OCI-M2 (cell line): ENCODE measurements around the gene PBX1.

ENCODE experiments used
- DNase-seq: peaks from one replicate; lab custom pipeline; 2025; ENCODE audit not compliant: unreplicated experiment; lab: John Stamatoyannopoulos, UW

Gene PBX1

GRCh38 chr1:164801246-164801731 lies 242.3 kb downstream of the PBX1 start:
- no peak for DNase-seq

- no peak for DNase-seq
These were observed 243.0 kb downstream of the PBX1 start for GRCh38 chr1:164801791-164802502.

DNA sequence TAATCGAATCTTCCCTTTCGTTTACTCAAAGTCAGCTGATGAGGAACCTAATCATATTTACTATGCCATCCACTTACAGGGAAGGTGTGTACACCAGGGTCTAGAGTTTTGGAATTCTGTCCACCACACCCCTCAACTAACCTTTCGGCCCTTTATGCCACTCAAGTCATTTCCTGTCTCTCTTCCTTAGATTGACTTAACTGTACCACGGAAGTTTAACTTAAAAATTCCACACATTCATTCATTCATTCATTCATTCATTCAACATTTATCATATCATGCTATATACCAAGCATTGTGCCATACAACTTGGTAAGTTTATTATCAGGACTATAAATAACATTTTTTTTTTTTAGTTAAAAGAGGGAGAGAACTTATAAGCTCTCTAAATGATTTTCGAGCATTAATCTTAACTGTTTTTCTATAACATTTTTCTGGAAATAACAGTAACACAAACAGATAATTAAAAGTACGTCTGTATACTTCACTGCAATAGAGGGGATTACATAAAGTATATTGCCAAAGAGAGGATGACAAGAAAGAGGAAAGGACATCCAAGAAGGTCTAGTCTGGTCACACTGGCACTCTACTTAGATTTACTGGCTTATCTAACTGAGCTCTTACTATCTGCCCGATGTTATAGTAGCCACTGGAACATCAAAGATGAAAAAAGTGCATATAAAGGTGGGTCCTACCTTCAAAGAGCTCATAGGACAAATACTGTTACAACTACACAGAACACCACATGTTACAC lies 243.7 kb downstream of the PBX1 start:
- no peak for DNase-seq

- DNase-seq: no peak
These were observed 244.4 kb downstream of the PBX1 start for GRCh38 chr1:164803366-164803765.

DNA sequence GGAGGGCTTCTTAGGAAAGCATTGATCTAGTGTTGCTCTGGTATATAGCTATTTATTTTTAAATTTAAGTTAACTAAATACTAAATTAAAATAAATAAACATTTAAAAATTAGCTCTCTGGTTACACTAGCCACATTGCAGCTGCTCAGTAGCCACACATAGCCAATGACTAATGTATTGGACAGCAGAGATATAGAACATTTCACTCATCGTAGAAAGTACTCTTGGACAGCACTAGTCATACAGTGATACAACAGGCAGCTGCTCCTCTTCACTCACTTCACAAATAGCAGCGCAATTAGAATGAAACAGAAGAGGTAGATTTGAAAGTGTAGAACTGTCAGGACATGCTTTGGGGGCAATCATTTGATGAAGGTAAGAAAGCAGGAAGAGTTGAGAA lies 245.4 kb downstream of the PBX1 start:
- DNase-seq: no peak

- DNase-seq: no peak
These were observed 246.4 kb downstream of the PBX1 start for GRCh38 chr1:164805399-164805798.

- no peak for DNase-seq
These were observed 247.5 kb downstream of the PBX1 start for GRCh38 chr1:164806531-164806930.

GRCh38 chr1:164813776-164814175 lies 254.8 kb downstream of the PBX1 start:
- DNase-seq: no peak

DNA sequence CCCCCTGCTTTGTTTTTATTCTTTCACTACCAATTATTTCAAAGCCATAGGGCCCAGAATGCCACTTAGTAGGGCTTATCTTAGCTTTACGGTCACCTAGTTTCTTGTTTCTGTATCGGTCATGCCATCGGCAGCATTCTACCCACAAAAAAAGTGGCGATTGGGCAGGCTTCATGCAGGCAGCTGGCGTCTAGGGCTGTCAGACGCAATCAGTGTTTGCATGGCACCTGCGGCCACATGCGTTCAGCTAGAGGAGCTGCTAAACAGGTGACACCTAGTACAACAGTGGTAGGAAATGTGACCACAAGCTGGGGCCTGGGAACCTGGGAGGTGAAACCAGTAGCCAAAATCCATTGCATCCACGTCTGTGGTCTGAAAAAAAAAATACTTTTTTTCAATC lies 262.7 kb downstream of the PBX1 start:
- DNase-seq: no peak

- DNase-seq: no peak
These were observed 264.7 kb downstream of the PBX1 start for GRCh38 chr1:164823486-164824279.

- DNase-seq: no peak
These were observed 265.6 kb downstream of the PBX1 start for GRCh38 chr1:164824542-164824941.

DNA sequence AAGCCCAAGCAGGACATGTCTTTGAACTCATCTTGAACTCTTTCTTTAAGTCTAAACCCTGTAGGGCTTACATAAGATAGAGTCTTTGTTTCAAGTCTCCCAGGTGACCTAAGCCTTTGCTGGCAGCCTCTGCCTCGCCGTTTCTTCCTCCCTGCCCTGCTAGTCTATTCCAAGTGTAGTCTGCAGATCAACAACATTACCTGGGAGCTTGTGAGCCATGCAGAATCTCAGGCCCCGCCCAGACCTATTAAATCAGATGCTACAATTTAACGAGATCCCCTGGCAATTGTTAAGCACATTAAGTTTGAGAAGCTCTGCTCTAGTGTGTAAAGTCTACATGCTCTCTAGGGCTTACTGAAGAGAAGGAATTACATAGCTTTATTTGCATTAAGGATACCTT lies 271.6 kb downstream of the PBX1 start:
- DNase-seq: no peak

GRCh38 chr1:164834641-164835040 lies 275.7 kb downstream of the PBX1 start:
- DNase-seq: no peak

- no peak for DNase-seq
These were observed 277.6 kb downstream of the PBX1 start for GRCh38 chr1:164836614-164837018.

- DNase-seq: no peak
These were observed 279.8 kb downstream of the PBX1 start for GRCh38 chr1:164838786-164839185.

- no peak for DNase-seq
These were observed 282.0 kb downstream of the PBX1 start for GRCh38 chr1:164840936-164841335.

GRCh38 chr1:164841702-164842465 lies 282.9 kb downstream of the PBX1 start:
- no peak for DNase-seq

GRCh38 chr1:164842870-164843269 lies 283.9 kb downstream of the PBX1 start:
- DNase-seq: no peak

DNA sequence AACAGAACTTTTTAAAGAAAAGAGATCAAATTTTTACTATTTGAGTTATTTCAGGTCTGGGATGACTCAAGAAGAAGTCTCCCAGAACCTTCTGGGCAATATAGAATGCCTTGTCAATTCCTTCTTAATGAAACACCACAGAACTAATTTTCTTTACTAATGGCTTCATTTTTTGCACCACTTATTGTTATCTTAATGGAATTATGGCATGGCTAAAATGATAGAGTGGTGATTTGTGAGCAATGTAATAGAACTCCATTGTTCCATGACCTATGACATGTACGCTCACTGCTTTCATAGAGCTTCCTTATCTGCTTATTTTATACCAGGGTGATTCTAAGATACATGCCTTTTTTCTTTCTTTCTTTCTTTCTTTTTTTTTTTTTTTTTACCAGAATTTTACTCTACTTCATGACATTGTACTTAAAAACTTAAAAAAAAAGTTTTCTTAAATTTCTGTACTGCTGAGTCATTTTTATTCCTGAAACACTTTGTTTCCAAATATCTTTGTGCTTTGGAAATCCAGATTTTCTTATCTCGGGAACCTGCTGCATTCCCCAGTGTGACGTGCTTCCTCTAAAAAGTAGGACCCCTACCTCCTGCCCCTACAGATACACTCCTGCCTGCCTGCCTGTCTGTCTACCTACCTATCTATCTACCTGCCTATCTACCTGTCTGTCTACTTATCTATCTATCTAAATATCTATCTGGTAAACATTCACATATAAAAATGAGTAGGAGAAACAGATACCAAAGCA lies 284.9 kb downstream of the PBX1 start:
- DNase-seq: no peak
